TTC549 (cell line): Measurements from ENCODE around the gene STYXL1.

Experiments used
- FAIRE-seq: peaks from 2 replicates; lab custom pipeline; 2012; peaks lifted over from hg19 to GRCh38; lab: Jason Lieb, UNC

Gene STYXL1

DNA sequence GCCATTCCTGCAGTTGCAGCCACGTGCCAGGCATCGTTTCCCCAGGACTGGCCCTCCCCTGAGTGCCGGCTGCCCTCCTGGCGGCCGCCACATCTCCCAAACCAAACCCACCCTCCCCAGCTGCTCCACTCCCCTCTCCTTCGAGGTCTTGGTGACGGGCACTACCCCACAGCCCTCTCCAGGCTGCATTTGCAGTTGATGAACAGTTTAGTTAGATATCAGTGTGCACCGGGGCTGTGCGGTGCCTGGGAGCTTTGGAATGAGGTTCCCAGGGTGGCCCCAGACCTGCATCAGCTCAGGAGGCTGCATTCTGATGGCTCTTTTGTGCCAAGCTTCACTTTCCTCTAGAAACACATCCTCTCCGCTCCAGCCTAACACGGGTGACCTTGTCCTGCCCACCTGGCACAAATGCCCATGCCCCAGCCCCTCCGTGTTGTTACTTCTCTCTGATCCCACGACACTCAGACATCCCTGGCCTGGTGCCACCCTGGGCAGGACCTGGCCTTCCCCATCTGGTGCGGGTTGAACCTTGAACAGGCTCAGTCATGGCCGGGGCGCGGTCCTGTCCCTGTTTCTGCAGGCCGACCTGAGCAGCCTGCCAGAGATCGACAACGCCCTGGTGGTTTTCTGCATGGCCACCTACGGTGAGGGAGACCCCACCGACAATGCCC is 67.9 kb downstream of the STYXL1 start:
- FAIRE-seq, result no peak

DNA sequence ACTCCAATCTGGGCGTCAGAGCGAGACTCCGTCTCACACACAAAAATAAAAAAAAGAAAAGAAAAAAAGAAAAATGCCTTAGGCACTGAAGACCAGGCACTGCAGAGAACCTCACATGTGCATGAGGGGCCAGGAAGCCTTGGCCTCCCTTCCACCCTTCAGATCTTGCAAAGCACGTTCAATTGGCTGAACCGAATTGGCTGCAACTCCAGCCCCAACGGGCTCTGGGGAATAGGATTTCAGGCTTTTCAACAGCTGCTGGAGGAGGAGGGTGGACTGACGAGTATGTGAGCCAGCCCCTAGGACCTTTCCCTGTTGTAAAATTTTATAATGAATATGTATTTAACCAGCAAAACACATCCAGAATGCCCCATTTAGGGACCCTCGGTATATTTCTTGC is 70.1 kb downstream of the STYXL1 start:
- FAIRE-seq, result no peak

DNA sequence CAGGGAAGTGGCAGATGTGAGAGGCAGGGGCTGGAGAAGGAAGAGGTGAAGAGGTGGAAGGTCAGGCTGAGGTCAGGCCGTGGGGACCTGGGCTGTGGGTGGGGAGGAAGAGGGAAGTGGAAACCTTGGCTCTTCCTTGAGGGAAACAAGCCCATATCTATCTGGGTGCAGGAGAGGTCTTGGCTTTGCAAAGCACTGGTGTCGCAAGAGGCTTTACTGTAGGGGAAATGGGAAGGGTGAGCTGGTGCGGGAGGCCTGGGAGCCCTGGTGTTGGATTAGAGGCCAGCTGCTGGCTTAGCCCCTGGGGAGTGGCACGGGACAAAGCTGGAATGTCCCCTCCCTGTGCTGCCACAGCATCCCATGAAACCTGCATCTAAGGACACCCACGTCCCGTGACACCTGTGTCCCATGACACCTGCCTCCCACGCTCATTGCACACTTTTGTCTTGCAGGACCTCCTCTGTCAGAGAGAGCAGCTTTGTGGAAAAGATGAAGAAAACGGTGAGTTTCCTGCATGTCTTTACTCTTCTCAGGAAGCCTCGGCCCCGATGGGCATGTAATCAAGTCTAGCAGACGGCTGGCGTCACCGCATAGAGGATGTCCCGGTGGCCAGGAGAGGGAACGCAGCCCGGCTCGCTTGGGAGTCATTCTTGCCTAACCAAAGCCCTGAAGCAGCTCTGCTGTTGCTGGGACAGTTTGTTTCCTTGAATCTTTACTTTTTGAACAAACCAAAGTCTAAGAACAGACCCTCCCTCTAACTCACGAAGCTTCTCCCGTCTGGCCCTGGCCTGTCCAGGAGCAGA is 75.6 kb downstream of the STYXL1 start:
- no peak for FAIRE-seq

DNA sequence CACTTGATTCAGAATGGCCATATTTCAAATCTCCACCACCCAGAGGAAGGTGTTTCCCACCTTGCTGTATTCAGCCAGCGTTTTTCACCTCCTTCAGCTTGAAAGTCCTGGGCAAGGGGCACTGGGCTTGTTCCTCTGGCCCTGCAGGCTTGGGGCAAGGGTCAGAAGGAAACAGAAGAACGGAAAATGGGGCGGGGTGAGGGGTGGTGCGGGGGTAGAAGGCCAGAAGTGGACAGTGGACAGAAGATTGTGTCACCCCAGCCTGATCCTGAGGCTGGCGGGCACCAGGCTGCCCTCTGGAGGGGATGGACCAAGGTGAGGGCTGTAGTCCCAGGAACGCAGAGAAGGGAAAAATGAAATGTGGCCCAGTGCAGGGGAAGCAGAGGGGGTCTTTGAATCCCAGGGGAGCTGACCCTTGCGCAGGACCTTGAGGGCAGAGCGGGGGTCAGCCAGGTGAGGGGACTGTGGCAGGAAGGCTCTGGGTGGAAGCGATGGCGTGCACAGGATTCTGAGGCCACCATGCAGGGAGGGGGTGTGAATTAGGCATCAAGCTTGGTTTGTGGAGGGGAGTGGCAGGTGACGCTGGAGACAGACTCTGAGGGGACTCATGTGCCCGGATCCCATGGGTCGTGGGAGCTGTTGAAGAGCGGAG is 76.4 kb downstream of the STYXL1 start:
- no peak for FAIRE-seq

DNA sequence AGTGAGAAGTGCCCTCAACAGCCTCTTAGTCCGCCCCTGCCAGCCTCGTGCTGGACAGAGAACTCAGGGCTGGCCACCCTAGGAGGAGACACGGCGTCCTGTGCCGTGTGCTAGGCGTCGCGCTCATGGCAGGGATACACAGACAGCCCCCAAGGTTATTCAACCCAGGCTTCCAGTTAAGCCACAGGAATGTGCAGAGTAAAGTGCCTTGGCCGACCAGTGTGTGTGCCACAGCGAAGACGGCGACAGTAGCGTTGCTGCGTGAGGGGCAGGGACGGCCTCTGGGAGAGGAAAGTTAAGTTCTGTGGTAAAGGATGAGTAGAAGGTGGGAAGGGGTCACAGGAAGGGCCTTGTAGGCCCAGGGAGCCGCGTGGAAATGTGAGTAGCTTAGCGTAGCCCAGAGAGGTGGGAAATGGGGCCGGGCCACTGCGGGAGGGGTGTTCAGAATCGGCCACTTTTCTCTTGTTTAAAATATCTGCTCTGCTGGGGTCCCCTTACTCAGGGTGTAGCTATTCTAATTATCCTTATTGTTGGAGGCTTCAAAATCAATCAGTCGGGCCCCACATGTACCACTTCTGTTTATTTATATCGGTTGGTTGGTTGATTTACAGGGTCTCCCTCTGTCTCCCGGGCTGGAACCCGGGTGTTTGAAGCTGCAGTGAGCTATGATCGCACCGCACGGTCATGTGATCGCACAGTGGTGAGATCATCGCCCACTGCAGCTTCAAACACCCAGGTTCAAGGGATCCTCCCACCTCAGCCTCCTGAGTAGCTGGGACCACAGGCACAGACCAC is 77.9 kb downstream of the STYXL1 start:
- FAIRE-seq, result no peak

DNA sequence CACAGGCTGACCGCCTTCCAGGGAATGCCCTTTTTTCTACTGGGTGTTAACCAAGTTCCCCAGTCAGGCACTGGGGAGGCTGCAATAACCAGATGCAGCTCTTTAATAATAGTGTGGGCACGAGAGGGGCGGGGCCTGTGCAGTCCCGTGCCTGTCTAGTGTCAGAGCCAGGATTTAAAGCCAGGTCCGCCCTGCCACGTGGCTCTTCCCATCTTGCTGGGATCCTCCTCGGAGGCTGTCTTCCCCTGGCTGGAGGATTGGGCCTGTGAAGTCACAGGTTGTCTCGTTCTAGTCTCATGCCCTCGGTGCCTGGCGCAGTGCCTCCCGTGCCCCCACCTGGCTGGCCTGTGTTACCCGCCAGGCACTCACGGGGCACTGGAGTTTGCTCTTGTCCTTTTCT is 78.6 kb downstream of the STYXL1 start:
- no peak for FAIRE-seq

DNA sequence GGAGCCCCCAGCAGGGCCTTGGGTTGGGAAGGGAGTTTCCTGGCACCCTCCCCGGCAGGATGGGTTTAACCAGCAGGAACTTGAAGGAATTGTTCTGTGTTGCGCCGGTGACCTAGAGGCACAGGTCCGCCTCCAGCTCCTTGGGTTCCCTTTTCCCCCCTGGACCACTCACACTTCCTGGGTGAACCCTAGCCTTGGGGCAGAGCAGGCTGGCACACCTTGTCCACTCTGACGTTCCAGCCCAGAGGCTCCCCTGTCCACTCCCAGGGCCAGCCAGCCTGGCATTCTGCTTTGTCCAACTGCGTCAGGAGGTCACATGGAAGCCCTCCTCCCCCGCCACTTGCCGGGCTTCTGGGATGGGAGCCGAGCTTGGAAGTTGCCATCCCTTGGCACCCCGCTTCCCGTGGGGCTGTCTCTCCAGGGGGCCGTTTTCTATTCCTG is 79.2 kb downstream of the STYXL1 start:
- no peak for FAIRE-seq

DNA sequence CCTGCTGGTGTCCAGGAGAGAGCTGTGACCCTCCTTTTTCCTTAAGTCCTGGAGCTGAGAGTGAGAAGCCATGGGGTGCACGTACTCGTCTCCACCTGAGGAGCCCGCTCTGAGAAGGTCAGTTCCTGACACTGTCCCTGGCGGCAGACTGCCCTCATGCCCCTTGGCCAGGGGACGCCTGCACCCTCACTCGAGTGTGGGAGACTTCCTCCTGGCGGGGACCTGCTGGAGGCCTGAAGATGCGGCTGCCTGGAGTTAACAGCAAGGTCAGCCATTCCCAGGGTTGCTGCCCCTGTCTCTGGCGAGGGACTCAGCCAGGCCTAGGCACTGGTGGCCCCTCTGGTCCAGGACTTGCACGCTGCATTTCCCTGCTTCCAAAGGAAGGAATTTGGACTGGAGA is 79.8 kb downstream of the STYXL1 start:
- FAIRE-seq, result no peak

DNA sequence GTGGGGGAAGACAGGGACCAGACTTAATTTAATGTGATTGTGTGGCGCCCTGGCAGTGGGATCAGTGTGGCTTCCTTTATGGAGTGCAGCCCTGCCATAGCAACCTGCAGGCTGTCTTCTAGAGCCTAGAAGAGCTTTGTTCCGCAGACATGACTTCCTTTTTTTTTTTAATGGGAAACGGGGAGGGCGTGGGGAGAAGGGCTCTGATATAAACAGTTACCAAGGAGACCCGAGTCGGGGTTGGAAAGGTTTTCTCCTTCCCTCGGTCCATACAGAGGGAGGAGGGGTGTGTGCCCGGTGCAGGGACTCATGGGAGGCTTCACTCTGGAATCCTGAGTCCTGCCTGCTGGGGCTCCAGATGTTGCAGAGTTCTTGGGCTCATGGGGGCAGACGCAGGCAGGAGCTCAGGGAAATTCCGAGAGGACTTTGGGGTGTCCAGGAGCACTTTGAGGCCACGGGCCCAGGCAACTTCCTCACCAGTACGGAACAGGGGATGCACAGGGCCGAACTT is 80.3 kb downstream of the STYXL1 start:
- no peak for FAIRE-seq

DNA sequence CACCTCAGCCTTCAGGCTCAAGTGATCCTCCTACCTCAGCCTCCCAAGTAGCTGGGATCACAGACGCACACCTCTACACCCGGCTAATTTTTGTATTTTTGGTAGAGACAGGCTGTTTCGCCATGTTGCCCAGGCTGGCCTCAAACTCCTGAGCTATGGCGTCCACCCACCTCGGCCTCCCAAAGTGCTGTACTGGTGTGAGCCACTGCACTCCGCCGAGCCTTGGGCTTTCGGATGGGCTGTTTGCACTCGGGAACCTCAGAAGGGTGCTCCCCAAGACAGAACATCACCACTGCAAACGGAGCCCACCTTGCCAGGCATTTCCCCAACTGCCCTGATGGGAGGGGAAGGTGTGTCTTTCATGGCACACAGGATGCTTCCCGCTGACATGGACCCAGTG is 80.7 kb downstream of the STYXL1 start:
- no peak for FAIRE-seq

DNA sequence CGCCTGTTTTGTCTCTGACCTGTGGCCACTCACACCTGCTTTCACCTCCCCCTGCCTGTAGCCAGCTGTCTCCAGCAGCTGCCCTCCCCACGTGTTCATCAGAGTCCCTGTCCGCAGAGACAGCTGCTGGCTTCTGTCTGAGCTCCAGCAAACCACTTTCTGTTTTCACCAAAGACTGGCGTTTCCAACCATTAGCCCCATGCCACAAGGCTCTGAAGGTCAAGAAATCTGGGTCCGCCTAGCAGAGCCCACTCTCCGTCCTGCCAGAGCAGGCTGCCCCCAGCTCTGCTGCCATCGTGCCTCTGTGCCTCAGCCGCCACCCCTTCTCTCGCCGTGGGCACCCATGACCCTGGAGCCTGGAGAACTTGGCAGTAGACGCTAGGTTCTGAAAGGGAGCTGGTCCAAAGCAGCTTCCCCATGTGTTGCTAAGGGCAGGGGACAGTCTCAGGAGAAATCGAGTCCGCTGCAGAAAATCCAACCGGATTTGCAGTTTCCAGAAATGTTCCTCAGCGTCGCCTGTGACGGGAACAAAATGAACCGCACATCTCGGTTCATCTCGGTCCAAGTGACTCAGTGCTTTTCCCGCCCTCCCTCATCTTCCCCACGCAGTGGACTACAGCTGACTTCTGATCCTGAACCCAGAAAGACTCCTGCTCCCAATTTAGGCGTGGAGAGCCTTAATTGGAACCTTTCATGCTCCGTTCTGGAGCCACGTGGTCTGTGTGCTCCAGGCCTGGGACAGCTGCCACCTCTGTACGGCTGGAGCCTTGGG is 81.4 kb downstream of the STYXL1 start:
- no peak for FAIRE-seq

DNA sequence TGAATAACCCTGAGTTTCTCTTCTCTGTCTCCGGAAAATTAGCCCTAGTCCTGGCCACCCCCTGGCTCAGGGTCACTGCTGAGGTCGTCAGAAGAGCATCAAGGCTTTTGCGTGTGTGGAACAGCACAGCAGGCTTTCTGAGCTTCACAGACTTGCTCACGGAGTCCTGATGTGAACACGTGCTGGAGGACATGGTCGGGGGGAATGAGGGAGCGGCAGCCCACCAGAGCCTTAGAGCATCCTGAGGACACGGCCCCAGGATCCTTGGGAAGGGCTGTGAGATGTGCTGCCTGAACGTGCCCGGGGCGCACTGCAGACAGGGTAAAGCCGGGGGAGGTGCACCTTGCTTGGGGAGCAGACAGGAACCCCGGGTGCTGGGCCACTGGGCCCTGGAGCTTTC is 82.2 kb downstream of the STYXL1 start:
- FAIRE-seq, result no peak

DNA sequence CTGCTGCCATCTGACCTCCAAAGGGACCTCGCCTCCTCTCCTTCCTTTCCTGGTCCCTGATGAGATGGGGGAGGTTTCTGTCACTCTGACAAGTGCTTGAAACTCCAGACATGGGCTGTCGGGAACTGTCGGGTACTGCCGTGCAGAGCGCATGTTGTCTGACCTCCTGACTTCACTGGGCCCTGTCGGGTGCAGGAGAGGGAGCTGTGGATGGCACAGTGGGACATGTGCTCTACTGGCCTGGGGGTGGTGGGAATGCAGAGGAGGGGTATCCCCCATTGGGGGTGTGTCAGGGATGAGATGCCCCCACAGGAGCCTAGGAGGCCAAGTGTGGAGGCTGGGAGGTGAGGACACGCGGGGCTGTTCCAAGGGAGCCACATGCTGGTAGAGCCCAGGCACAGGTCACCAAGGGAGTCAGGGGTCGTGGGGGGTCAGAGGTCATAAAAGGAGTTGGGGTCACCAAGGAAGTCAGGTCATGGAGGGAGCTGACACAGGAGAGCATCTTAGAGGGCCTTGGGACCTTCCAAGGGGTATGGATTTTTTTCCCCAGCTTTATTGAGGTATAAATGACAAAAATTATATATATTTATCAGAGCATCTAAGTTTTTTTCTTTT is 84.3 kb downstream of the STYXL1 start:
- no peak for FAIRE-seq

DNA sequence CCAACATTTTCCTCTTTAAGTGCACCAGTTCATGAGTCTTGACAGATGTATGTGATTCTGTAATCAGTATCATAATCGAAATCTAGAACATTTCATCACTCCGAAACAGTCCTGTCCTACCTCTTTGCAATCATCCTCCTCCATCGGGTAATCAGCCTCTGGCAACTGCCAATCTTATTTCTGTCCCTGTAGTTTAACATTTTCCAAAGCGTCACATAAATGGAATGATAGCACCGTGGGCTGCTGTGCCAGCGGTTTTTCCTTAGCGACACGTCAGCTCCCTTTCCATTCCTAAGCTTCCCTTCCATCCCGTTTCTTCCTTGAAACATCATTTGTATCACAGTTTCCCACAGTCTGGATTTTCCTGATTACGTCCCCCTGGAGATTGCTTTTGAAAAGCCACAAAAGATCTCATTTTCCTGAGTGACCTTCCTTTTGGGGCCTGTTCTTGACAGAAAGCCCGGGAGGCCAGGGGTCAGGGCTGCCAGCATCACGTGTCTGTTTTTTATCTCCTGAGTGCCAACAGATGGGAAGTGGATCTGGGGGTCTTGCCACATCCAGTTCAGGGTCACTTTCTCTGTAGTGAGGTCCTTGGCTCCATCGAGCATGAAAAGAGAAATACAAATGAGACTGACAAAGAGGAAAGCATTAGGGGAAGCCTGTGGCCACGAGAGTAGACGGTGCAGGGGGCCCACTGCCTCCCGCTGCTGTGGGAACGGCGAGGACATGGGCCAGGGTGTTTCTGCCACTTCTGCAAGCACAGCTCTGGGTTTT is 85.0 kb downstream of the STYXL1 start:
- no peak for FAIRE-seq

DNA sequence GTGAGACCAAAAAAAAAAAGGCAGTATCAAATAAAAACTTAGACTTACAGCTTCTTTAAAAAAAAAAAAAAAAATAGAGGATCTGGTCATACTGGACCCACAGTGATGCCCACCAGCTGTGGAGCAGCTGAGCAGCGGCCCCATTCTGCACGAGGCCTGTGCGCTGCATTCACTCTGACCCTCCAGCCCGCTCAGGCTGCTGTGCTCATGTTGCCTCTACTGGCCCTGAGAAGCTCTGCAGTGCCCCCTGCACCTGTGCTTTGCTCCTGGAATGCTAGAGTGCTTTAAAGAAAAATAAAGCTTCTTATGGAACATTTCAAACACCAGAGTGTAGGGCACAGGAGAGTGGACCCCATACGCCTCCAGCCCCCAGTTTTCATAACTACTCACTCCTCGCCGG is 86.6 kb downstream of the STYXL1 start:
- FAIRE-seq, result no peak

DNA sequence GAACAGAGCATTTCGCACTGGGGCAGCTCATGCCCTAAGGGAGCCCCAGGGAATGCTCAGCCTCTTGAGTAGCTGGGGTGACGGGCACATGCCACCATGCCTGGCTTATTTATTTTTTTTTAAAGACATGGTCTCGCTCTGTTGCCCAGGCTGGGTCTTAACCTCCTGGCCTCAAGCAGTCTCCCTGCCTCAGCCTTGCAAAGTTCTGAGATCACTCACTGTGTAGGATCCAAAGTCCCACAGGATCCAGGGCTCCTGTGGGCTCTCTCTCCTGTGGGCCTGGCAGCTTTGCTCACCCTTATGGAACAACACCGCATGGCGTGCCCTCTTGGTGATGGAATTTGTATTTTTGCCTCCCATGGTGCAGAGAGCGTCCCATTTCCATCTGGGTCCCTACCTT is 87.4 kb downstream of the STYXL1 start:
- no peak for FAIRE-seq

DNA sequence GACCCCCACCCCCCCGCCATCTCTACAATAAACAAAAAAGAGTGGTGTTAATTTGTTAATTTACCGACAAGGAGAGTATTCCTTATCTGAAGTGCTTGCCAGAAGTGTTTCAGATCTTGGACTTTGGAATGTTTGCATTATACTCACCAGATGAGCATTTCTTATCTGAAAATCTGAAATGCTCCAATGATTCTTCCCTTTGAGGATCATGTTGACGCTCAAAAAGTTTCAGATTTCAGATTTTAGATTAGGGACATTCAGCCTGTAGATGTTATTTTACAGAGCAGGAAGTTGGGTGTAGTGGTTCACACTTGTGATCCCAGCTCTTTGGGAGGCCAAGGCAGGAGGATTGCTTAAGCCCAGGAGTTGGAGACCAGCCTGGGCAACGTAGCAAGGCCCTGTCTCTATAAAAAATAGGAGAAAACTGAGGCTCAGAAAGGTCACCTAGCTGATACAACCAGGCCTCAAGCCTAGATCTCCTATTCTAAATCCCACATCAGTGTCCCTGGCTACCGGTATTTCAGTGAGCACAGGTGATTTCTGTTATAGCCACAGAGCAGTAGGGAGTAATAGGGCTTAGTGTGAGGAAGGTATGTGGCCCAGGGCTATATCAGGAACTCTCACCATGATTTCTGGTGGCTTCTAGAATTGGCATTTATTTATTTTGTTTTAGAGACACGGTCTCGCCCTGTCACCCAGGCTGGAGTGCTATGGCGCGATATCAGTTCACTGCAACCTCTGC is 88.8 kb downstream of the STYXL1 start:
- FAIRE-seq, result no peak

DNA sequence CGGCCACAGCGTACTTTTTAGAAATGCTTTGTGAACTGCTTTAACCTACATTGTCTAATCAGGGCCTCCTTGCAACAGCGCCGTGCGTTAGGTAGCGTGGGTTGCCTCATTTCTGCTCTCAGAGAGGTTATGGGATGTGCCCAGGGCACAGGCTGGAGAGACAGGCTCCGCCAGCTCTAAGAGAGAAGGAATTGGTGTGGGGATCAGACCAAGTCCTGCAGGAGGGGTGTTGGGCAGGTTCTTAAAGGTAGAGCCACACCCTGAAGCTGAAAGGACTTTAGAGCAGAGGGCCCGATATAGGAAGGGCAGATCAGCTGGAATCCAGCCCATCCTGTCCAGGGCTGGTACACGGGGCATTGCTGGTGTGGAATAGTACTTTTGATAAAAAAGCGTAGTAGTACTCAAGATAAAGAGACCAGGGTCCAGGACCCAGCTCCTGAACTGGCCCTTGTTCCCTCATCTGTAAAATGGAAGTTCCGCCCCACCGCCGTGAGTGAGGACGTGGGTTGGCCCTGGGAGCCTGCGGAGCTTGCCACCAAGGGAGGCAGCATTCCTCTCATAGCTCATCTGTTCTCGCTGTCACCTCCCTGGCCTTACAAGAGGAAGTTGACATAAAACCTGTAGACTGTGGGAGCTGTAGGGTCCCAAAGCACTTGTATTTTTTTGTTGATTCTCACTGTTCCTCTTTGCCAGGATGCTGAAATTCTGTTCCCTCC is 90.6 kb downstream of the STYXL1 start:
- no peak for FAIRE-seq
